Endothelial cell of umbilical vein (primary cell): ENCODE results near the gene RXYLT1. TPM values are rescaled to one million over a fixed set of nuclear protein-coding genes. Genes with fewer than 3 reads are reported as not detected.

Experiments
- BruUV-seq: library from RNA; stranded (reverse); fragments of 400-500 nt; replicated peaks from 2 replicates; lab custom pipeline; 2021; lab: Mats Ljungman, UMichigan
- CTCF ChIA-PET: fragments of 300-600, 350-600 bp; sonication (Branson Sonifier 250); formaldehyde crosslinking; loops from one replicate; lab custom pipeline; 2021; ENCODE audit warnings: antibody characterized with exemption, inconsistent platforms; lab: Charles Lee
- POLR2A ChIA-PET: fragments of 300-600, 350-600 bp; sonication (Branson Sonifier 250); formaldehyde crosslinking; loops from one replicate; lab custom pipeline; 2021; ENCODE audit warnings: antibody characterized with exemption, inconsistent platforms; lab: Charles Lee
- DNase-seq: peaks from one replicate; pipeline ENCODE4 v3.0.0-alpha.2; 2011; ENCODE audit warnings: low read depth, low spot score
- FAIRE-seq: peaks from 2 replicates; lab custom pipeline; 2011; peaks lifted over from hg19 to GRCh38; lab: Jason Lieb, UNC
- H2AFZ ChIP-seq: 2 replicates; pipeline ENCODE4 v1.6.0; 2012; ENCODE audit warnings: low read depth, low read length, control low read depth, inconsistent platforms
- H3K27ac ChIP-seq: 2 replicates; pipeline ENCODE4 v1.5.1; 2011; ENCODE audit warnings: low read depth, mild to moderate bottlenecking, control low read depth, low read length, moderate library complexity; ENCODE audit not compliant: insufficient read depth
- H3K27me3 ChIP-seq, 2 experiments: 2 replicates each; pipeline versions ENCODE4 v1.6.0 to v1.6.1; 2011; ENCODE audit warnings: low read length in 2 of 2, mixed read lengths in 1 of 2; ENCODE audit not compliant: control insufficient read depth in 2 of 2, insufficient read depth in 2 of 2
- H3K36me3 ChIP-seq, 2 experiments: 2 replicates in 1 of 2; 3 replicates in 1 of 2; pipeline ENCODE4 v1.5.1; 2011; ENCODE audit warnings: low read length in 2 of 2, mild to moderate bottlenecking in 1 of 2, moderate library complexity in 1 of 2; ENCODE audit not compliant: control insufficient read depth in 2 of 2, insufficient read depth in 2 of 2; ENCODE audit errors: extremely low read depth in 1 of 2
- H3K4me1 ChIP-seq: 3 replicates; pipeline ENCODE4 v1.5.1; 2011; ENCODE audit warnings: mild to moderate bottlenecking, low read length; ENCODE audit not compliant: control insufficient read depth, insufficient read depth; ENCODE audit errors: extremely low read depth
- H3K4me2 ChIP-seq: 2 replicates; pipeline ENCODE4 v1.6.1; 2011; ENCODE audit warnings: low read length, control low read depth, mixed read lengths; ENCODE audit not compliant: insufficient read depth
- H3K4me3 ChIP-seq, 3 experiments: fragments of 200-600 bp in 1 of 3; sonication (generic), shearing (Covaris generic) in 1 of 3; replicated peaks in 1 of 3; 2 replicates each; pipeline ENCODE4 v1.5.1; 2011 to 2016; ENCODE audit warnings: control low read depth in 3 of 3, low read length in 3 of 3, mild to moderate bottlenecking in 2 of 3, inconsistent platforms in 1 of 3, low read depth in 1 of 3, moderate library complexity in 1 of 3; ENCODE audit not compliant: insufficient read depth in 1 of 3
- H3K79me2 ChIP-seq: 2 replicates; pipeline ENCODE4 v1.6.0; 2012; ENCODE audit warnings: low read length, inconsistent platforms; ENCODE audit not compliant: control insufficient read depth, insufficient read depth
- H3K9ac ChIP-seq: replicated peaks from 2 replicates; pipeline ENCODE3; 2011; ENCODE audit warnings: low read length, control low read depth; ENCODE audit not compliant: insufficient read depth; ENCODE audit errors: extremely low read depth
- H3K9me1 ChIP-seq: replicated peaks from 3 replicates; pipeline ENCODE4 v1.6.0; 2011; ENCODE audit warnings: mild to moderate bottlenecking, low read length; ENCODE audit not compliant: control insufficient read depth, insufficient read depth; ENCODE audit errors: extremely low read depth
- H3K9me3 ChIP-seq: replicated peaks from 2 replicates; pipeline ENCODE4 v1.5.1; 2012; ENCODE audit warnings: low read length, inconsistent platforms; ENCODE audit not compliant: control insufficient read depth, insufficient read depth
- H4K20me1 ChIP-seq: replicated peaks from 2 replicates; pipeline ENCODE3; 2011; ENCODE audit warnings: mild to moderate bottlenecking, low read length; ENCODE audit not compliant: control insufficient read depth, insufficient read depth; ENCODE audit errors: extremely low read depth
- EZH2 ChIP-seq: IDR thresholded peaks from 2 replicates; pipeline ENCODE4 v1.6.1; 2012; ENCODE audit warnings: borderline replicate concordance, low read depth, mild to moderate bottlenecking, moderate library complexity, low read length, inconsistent platforms; ENCODE audit not compliant: severe bottlenecking
- FOS ChIP-seq: IDR thresholded peaks from 2 replicates; pipeline ENCODE4 v1.6.1; 2011; ENCODE audit warnings: mild to moderate bottlenecking, low read length, moderate library complexity, borderline replicate concordance; ENCODE audit not compliant: insufficient read depth
- GATA2 ChIP-seq: IDR thresholded peaks from 2 replicates; pipeline ENCODE4 v1.7.0; 2011; ENCODE audit warnings: low read depth, mild to moderate bottlenecking, moderate library complexity, mixed read lengths, low read length; ENCODE audit not compliant: insufficient read length, insufficient read depth
- JUN ChIP-seq: IDR thresholded peaks from 2 replicates; pipeline ENCODE4 v1.6.1; 2011; ENCODE audit warnings: borderline replicate concordance, low read depth; ENCODE audit not compliant: insufficient read length, insufficient read depth
- MYC ChIP-seq: IDR thresholded peaks from one replicate; pipeline ENCODE4 v1.6.1; 2011; ENCODE audit warnings: mild to moderate bottlenecking, low read depth, low read length
- POLR2A ChIP-seq: IDR thresholded peaks from 2 replicates; pipeline ENCODE4 v1.6.1; 2012; ENCODE audit warnings: low read depth, mild to moderate bottlenecking, control low read depth, low read length
- POLR2AphosphoS5 ChIP-seq: IDR thresholded peaks from 2 replicates; pipeline ENCODE4 v1.6.1; 2012; ENCODE audit warnings: low read depth, mild to moderate bottlenecking, control low read depth, low read length, moderate library complexity; ENCODE audit not compliant: insufficient read depth
- dilution Hi-C: fragments of 300-500 bp; cut with MboI; formaldehyde crosslinking; loops from one replicate; pipeline ENCODE4 v1.15.0; 2019; ENCODE audit warnings: low sequenced_read_pairs; ENCODE audit not compliant: extremely low pct_ligation_motif_present
- intact Hi-C: fragments of 100-400 bp; cut with micrococcal nuclease; formaldehyde crosslinking; loops from one replicate; pipeline ENCODE4 v1.10.0; 2022
- polyA plus RNA-seq, 4 experiments: library from polyadenylated mRNA; depleted of rRNA in 3 of 4; stranded (reverse) in 3 of 4; unstranded in 1 of 4; fragments of >200 nt; gene quantifications; 2 replicates each; pipeline versions ENCODE4 v1.2.1 to v1.2.3, GENCODE V29; 2011 to 2012; ENCODE audit warnings: missing spikeins in 1 of 4
- total RNA-seq: library from RNA; stranded (reverse); gene quantifications from 2 replicates; pipeline ENCODE4 v1.2.3, GENCODE V29; 2021
- TF ChIP-seq, protein P1 (sequence below): IDR thresholded peaks from 2 replicates; pipeline ENCODE4 v1.6.1; 2011; ENCODE audit not compliant: insufficient read depth, insufficient read length
- TF ChIP-seq, protein P2 (sequence below), 2 donors: IDR thresholded peaks; 1 replicate in 1 of 2; 2 replicates in 1 of 2; pipeline ENCODE4 v1.5.1; 2011; ENCODE audit warnings: low read length in 2 of 2, mild to moderate bottlenecking in 2 of 2, moderate library complexity in 2 of 2, control low read depth in 1 of 2, inconsistent platforms in 1 of 2, low read depth in 1 of 2; ENCODE audit not compliant: insufficient read depth in 1 of 2; ENCODE audit errors: extremely low read depth in 1 of 2

The RXYLT1 gene
- total and polyA plus RNA-seq, 2 donors (not counting 3 experiments of a cell fraction or from before 2014, with no cell fraction given) = 8.1 to 13.1 TPM

GRCh38 chr12:63836046-63836445 is 56.3 kb downstream of the RXYLT1 start:
- no peak for TF ChIP-seq JUN
- TF ChIP-seq, protein P1, sequence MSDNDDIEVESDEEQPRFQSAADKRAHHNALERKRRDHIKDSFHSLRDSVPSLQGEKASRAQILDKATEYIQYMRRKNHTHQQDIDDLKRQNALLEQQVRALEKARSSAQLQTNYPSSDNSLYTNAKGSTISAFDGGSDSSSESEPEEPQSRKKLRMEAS = no peak
- no peak for TF ChIP-seq POLR2AphosphoS5
- TF ChIP-seq GATA2 = no peak
- TF ChIP-seq, protein P2, sequence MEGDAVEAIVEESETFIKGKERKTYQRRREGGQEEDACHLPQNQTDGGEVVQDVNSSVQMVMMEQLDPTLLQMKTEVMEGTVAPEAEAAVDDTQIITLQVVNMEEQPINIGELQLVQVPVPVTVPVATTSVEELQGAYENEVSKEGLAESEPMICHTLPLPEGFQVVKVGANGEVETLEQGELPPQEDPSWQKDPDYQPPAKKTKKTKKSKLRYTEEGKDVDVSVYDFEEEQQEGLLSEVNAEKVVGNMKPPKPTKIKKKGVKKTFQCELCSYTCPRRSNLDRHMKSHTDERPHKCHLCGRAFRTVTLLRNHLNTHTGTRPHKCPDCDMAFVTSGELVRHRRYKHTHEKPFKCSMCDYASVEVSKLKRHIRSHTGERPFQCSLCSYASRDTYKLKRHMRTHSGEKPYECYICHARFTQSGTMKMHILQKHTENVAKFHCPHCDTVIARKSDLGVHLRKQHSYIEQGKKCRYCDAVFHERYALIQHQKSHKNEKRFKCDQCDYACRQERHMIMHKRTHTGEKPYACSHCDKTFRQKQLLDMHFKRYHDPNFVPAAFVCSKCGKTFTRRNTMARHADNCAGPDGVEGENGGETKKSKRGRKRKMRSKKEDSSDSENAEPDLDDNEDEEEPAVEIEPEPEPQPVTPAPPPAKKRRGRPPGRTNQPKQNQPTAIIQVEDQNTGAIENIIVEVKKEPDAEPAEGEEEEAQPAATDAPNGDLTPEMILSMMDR (IDR thresholded peaks at IDR 0.05; ENCODE audit: extremely low read depth in 1 of 2, insufficient read depth in 1 of 2, low read depth in 1 of 2, low read length in 2 of 2) = no peak
- no peak for TF ChIP-seq MYC
- TF ChIP-seq POLR2A = no peak
- no peak for TF ChIP-seq FOS
- TF ChIP-seq EZH2 = no peak
- Histone ChIP-seq H4K20me1 (no peaks in the 10 kb centered on the region), H3K9ac (no peak overlapping the region), H3K4me1 (no peaks in the 10 kb centered on the region), H2AFZ (no peak overlapping the region), H3K36me3 (no peaks in the 10 kb centered on the region), H3K27me3 (peaks cover 2% of the 10 kb centered on the region in 2 experiments), H3K4me3 (no peak overlapping the region), H3K27ac (no peak overlapping the region), H3K79me2 (no peaks in the 10 kb centered on the region), H3K4me2 (no peak overlapping the region), H3K9me3 (no peaks in the 10 kb centered on the region), H3K9me1 (no peaks in the 10 kb centered on the region)
- FAIRE-seq = no peak
- intact Hi-C loops = no loop called here
- DNase-seq = no peak
- ChIA-PET CTCF (interaction anchor here (0.6 to 7.0 kb wide), 4 partner anchors 346 to 421 kb away, joined by 3 to 146 read pairs (median 5); no protein-coding TSS in a partner anchor), POLR2A (no interaction called here)
- no TSS peak for BruUV-seq
- dilution Hi-C loops = no loop called here
